GM12892 (cell line): ENCODE measurements around the gene LPAR3.

Experiments
- DNase-seq: peaks from one replicate; pipeline ENCODE4 v3.0.0; 2011; ENCODE audit not compliant: insufficient read length
- FAIRE-seq: peaks from 2 replicates; lab custom pipeline; 2011; peaks lifted over from hg19 to GRCh38; lab: Jason Lieb, UNC
- POLR2A ChIP-seq: IDR thresholded peaks from 2 replicates; pipeline ENCODE4 v1.6.1; 2011; ENCODE audit warnings: low read depth, low read length, control low read depth
- POLR2AphosphoS5 ChIP-seq: IDR thresholded peaks from 2 replicates; pipeline ENCODE4 v1.6.1; 2011; ENCODE audit warnings: low read depth, low read length, control low read depth
- TAF1 ChIP-seq: IDR thresholded peaks from 2 replicates; pipeline ENCODE4 v1.6.1; 2011; ENCODE audit warnings: low read depth, mild to moderate bottlenecking, control low read depth, low read length, borderline replicate concordance

LPAR3 gene

DNA sequence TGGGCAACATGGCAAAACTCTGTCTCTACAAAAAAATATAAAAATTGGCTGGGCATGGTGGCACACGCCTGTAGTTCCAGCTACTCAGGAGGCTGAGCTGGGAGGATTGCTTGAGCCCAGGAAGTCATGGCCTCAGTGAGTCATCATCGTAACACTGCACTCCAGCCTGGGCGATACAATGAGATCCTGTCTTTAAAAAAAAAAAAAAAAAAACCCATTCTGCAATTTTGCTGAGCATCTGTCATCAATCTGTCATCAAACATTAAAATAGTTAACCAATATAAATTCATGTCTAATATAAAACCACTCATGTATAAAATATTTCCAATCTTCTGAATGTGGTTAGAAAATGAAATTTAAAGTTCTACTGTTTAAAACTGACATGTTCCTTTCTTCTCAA is 56.9 kb downstream of the LPAR3 start:
- TF ChIP-seq POLR2AphosphoS5 (no peak), POLR2A (no peak), TAF1 (no peak)
- FAIRE-seq: no peak
- DNase-seq: no peak

DNA sequence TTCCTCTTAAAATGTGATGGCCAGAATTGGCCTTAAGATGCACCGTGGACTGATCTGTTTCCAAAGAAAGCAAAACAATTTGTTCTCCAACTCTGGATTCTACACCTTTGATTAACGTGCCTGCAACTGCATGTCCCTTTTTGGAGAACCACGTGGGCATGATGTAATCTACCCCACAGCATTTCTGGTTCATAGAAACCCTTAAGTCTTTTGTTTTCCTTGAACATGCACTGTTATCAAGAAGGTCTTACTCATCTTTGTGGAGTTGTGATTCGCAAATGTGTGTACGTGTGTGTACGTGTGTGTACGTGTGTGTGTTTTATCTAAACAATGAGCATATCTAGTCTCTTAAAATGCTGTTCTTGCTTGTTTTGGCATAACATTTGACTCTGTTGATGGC is 57.8 kb downstream of the LPAR3 start:
- no peak for FAIRE-seq
- TF ChIP-seq POLR2AphosphoS5 (no peak), TAF1 (no peak), POLR2A (no peak)
- no peak for DNase-seq

DNA sequence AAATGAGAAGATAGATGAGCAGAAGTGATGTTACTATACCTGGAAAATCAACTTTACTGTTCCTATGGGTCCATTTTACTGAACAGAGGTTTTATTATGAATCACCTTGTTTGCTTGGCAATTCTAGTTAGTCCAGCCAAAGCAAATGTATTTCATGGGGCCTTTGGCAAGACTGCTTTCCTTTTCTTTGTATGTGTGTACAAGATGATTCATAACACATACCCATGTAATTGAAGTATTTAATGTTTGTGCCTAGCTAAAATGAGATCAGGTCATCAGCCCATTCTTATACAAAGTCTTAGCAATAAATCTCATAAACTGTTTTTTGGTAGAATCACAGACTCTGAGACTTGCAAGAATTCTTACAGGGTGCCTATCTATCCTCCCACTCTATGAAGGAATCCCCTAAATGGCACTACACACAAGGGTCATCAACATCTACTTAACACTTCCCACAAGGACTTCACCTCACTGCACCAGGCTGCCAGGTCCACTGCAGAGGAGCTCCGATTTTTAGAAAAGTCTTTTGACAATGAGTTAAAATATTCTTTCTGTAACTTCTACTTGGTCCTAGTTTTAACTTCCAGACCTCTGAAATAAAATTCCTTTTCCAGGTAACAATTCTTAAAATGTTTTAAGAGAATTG is 58.5 kb downstream of the LPAR3 start:
- no peak for FAIRE-seq
- no peak for DNase-seq
- TF ChIP-seq POLR2AphosphoS5 (no peak), POLR2A (no peak), TAF1 (no peak)

DNA sequence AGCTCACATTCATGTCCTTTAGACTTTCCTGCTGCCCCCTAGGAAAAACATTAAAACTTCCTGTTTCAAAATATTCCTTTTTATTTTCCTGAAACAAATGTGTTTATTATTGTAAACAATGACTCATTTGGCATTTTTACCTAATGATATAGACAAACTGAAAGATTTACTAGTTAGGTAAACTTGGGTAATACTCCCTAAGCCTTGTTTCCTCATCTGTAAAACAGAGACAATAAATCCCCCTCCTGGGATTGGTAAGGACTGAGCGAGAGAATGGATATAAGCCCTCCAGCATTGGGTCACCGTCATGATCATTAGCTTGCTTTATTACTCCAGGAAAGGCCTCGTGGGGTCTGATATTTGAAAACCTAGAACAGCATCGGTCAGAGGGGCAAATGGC is 59.8 kb downstream of the LPAR3 start:
- no peak for DNase-seq
- TF ChIP-seq POLR2A (no peak), POLR2AphosphoS5 (no peak), TAF1 (no peak)
- FAIRE-seq: no peak

DNA sequence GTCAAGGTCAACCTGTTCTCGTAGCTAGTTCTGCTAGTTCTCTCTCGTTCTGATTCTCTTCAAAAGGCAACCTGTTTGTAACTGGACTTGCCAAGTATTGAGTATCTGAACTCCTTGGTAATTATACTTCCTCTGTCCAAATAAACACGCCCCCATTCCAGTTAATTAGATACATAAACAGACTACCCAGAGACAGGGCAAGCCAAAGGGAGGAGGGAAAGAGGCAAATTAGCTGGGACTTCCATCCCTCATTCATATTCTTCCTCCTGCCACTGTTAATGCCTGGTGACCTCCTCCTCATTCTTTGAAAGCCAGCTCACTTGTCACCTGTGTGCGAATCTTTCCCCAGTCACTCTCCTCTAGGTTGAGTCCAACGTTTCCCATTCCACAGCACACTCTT is 62.9 kb downstream of the LPAR3 start:
- no peak for TF ChIP-seq TAF1
- no peak for TF ChIP-seq POLR2AphosphoS5
- no peak for TF ChIP-seq POLR2A
- DNase-seq: no peak
- no peak for FAIRE-seq

DNA sequence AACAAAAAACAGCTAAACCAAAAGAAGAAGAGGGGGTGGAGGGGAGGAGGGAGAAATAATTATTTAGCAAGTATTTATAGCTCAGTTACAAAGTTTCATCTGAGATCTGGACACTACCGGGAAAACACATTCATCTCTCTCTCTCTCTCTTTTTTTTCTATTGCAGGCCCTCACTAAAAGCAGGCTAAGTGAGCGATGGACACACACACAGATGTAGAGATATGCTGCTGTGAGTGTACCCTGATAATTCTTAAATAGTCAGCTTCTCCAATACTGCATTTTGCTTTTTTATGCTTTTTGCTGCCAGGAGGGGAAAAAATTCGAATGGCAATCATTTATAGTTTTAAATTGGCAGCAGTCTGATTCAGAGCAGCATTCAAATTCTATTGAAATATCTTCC is 65.0 kb downstream of the LPAR3 start:
- TF ChIP-seq TAF1 (no peak), POLR2AphosphoS5 (no peak), POLR2A (no peak)
- no peak for FAIRE-seq
- DNase-seq: no peak

DNA sequence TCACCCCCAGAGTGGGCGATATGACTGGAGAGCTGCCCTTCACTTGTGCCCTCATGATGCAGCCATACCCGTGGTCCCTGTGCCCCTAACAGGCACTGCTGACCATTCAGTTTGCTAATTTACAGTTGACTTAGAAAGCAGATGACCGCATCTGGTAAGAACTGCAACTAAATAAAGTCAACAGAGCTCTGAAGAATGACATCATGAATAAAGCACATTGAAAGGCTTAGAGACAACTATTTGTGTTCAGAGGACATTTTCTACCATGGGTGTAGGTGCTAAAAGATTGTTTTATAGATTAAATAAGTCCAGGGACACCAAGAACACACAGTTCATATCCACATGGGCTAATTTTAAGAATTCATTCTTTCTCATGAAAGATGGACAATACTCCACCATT is 65.5 kb downstream of the LPAR3 start:
- TF ChIP-seq TAF1 (no peak), POLR2AphosphoS5 (no peak), POLR2A (no peak)
- no peak for DNase-seq
- FAIRE-seq: no peak

DNA sequence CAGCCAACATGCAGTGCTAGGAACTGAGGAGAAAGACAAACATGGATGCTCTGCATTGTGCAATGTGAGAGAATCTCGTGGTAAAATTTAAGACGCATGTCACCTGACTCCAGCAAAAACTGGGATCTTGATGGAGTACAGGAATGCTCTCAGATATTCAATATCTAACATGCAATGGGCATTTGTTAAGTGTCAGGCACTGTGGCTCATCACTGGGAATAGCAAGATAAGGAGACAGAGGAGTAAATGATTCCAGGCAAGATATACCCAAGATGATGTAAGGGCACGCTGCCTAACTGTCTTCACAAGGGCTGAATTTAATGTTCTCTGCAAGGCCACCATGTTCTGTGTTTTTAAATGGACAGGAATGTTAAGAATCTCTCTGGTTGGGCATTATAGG is 67.8 kb downstream of the LPAR3 start:
- no peak for FAIRE-seq
- no peak for DNase-seq
- TF ChIP-seq POLR2A: no peak

DNA sequence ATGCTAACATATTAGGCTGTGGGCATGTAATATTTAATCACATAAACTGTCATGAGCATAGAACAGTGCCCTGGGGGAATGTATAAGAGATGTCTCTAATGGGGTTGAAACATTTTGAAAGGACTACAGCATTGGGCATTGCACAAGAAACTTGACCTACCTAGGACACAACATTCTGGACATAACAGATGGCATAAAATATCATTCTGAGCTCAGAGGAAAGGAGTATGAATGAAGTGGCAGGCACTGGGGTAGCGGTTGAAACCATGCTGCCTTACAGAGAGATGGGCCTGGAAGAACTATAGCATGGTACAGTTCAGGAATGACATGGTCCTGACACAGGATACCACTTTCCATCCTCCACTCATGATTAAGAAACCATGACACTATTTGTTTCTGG is 69.0 kb downstream of the LPAR3 start:
- FAIRE-seq: no peak
- TF ChIP-seq POLR2AphosphoS5 (no peak), TAF1 (no peak), POLR2A (no peak)
- no peak for DNase-seq

DNA sequence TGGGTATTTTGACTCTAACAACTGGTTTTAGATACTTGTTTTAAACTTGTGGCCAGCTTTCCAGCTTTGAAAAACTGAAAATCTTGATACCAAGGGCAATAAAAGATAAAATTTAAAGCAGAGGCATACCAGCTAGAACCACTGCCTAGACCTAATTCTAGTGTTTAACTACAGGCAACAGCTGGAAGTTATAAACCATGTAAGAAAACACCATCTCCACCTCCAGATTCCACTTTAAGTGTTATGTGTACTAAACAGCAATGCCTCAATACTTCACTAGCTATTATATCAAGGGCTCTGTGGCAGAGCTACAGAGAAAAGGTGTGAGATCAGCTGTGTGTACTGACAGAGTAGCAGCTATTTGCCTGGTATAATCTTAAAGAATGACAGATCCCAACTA is 69.5 kb downstream of the LPAR3 start:
- no peak for TF ChIP-seq POLR2A
- no peak for TF ChIP-seq POLR2AphosphoS5
- TF ChIP-seq TAF1: no peak
- DNase-seq: no peak
- no peak for FAIRE-seq

DNA sequence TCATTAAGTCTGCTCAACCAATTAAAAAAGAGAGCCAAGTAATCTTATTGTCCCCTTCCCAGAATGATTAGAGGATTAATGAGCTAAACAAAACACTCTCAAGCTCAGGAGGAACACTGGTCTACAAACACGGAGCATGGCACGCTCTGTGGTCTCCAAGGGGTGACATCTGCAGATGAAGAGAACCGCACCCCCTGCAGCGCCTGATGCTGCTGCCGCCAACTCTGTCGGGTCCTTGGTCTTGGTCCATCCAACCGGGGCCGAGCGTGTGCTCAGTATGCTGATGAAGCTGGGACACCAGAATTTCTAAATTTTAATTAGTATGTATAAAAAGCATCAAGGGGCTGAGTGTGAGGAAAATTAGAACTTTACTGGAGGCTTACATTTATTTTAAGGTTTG is 82.7 kb downstream of the LPAR3 start:
- TF ChIP-seq POLR2AphosphoS5: no peak
- DNase-seq (no peak), FAIRE-seq (no peak)

DNA sequence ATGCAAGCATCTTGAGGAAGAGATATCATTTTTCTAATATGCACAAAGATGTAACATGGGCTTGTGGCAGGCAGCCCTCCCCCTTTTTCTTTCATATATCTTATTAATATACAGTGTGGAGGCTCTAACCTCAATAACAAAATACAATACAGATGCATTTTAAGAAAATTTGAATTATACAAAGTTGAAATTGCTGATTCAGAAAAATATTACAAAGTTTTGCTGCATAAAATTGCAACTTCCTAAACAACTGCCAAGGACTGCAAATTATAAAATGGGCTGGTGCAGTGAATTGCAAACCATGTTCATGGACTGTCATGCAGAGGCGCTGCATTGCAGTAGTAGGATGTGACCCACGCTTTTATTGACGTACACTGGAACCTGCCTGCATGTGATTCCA is 84.0 kb downstream of the LPAR3 start:
- no peak for DNase-seq
- no peak for TF ChIP-seq TAF1
- no peak for TF ChIP-seq POLR2AphosphoS5
- TF ChIP-seq POLR2A: no peak
- FAIRE-seq: no peak

DNA sequence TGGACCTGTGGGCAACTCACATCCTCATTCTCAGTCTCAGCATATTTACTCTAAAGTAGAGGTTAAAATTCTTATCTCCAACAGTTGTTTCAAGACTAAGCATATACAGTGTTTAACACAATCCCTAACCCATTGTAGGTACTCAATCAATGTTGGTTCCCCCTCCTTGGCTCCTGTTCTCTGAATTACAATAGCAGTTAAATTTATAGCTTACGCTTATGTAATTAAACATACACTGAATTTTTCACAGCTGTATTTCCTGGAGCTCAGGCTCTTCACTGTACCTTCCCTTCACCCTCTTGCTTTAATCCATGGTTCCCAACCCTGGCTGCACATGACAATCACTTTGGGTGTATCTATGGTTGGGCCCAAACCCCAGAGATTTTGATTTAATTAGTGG is 89.4 kb downstream of the LPAR3 start:
- FAIRE-seq: no peak
- no peak for DNase-seq
- no peak for TF ChIP-seq TAF1
- TF ChIP-seq POLR2A: no peak
- TF ChIP-seq POLR2AphosphoS5: no peak
